Endothelial cell of umbilical vein (primary cell): Measurements from ENCODE around the gene CTNND1.

Experiments
- CTCF ChIP-seq, 2 donors: IDR thresholded peaks; 1 replicate in 1 of 2; 2 replicates in 1 of 2; pipeline ENCODE4 v1.5.1; 2011; ENCODE audit warnings: low read length in 2 of 2, mild to moderate bottlenecking in 2 of 2, moderate library complexity in 2 of 2, control low read depth in 1 of 2, inconsistent platforms in 1 of 2, low read depth in 1 of 2; ENCODE audit not compliant: insufficient read depth in 1 of 2; ENCODE audit errors: extremely low read depth in 1 of 2
- EZH2 ChIP-seq: IDR thresholded peaks from 2 replicates; pipeline ENCODE4 v1.6.1; 2012; ENCODE audit warnings: borderline replicate concordance, low read depth, mild to moderate bottlenecking, moderate library complexity, low read length, inconsistent platforms; ENCODE audit not compliant: severe bottlenecking
- FOS ChIP-seq: IDR thresholded peaks from 2 replicates; pipeline ENCODE4 v1.6.1; 2011; ENCODE audit warnings: mild to moderate bottlenecking, low read length, moderate library complexity, borderline replicate concordance; ENCODE audit not compliant: insufficient read depth
- MAX ChIP-seq: IDR thresholded peaks from 2 replicates; pipeline ENCODE4 v1.6.1; 2011; ENCODE audit not compliant: insufficient read depth, insufficient read length
- POLR2A ChIP-seq: IDR thresholded peaks from 2 replicates; pipeline ENCODE4 v1.6.1; 2012; ENCODE audit warnings: low read depth, mild to moderate bottlenecking, control low read depth, low read length
- POLR2AphosphoS5 ChIP-seq: IDR thresholded peaks from 2 replicates; pipeline ENCODE4 v1.6.1; 2012; ENCODE audit warnings: low read depth, mild to moderate bottlenecking, control low read depth, low read length, moderate library complexity; ENCODE audit not compliant: insufficient read depth

GRCh38 chr11:57741132-57742086 lies 20.2 kb upstream of the CTNND1 start, which contains the start of gene SELENOH:
- no peak for TF ChIP-seq EZH2
- no peak for TF ChIP-seq CTCF (IDR thresholded peaks at IDR 0.05; ENCODE audit: extremely low read depth in 1 of 2, insufficient read depth in 1 of 2, low read depth in 1 of 2, low read length in 2 of 2)
- peak; percentile 95 for TF ChIP-seq POLR2A
- TF ChIP-seq POLR2AphosphoS5: peak; percentile 98
- no peak for TF ChIP-seq FOS
- TF ChIP-seq MAX: peak; percentile 97
